Nephron (organoid): ENCODE measurements around the gene GNB5.
"Not testable (repeated sequence)": the region's sequence is repeated elsewhere in the genome, so short reads cannot be mapped to it uniquely, and the experiment has no call there.

Experiments used
- H3K27ac Mint-ChIP-seq, 3 experiments: 2 replicates each; pipeline ENCODE4 v1.8.0; 2020; ENCODE audit warnings: mixed read lengths in 3 of 3, mild to moderate bottlenecking in 2 of 3, moderate library complexity in 1 of 3
- H3K27me3 Mint-ChIP-seq: 2 replicates; pipeline ENCODE4 v1.8.0; 2021; ENCODE audit warnings: low read depth, mild to moderate bottlenecking, moderate library complexity, mixed read lengths
- H3K36me3 Mint-ChIP-seq: 2 replicates; pipeline ENCODE4 v1.8.0; 2020; ENCODE audit warnings: low read depth, mixed read lengths
- H3K4me1 Mint-ChIP-seq: 2 replicates; pipeline ENCODE4 v1.8.0; 2020; ENCODE audit warnings: mixed read lengths
- H3K4me3 Mint-ChIP-seq, 3 experiments: 2 replicates each; pipeline ENCODE4 v1.8.0; 2020; ENCODE audit warnings: mild to moderate bottlenecking in 3 of 3, mixed read lengths in 3 of 3, moderate library complexity in 2 of 3
- H3K9me3 Mint-ChIP-seq: 2 replicates; pipeline ENCODE4 v1.8.0; 2020; ENCODE audit warnings: mixed read lengths
- CTCF ChIP-seq, 3 experiments: fragments of 200-600 bp; sonication (generic); IDR thresholded peaks; one replicate each; pipeline ENCODE4 v1.5.0; 2021; ENCODE audit warnings: antibody characterized with exemption in 3 of 3; ENCODE audit not compliant: unreplicated experiment in 3 of 3

The GNB5 gene

GRCh38 chr15:52085299-52085698, 105.9 kb downstream of the GNB5 start:
- H3K9me3 Mint-ChIP-seq = peaks cover 9% of the 10 kb centered on the region
- peaks cover 7% of the 10 kb centered on the region for H3K36me3 Mint-ChIP-seq
- TF ChIP-seq CTCF (IDR thresholded peaks at IDR 0.05; ENCODE audit: unreplicated experiment in 3 of 3) = no peak
- no peak overlapping the region for H3K27ac Mint-ChIP-seq
- H3K4me1 Mint-ChIP-seq = no peaks in the 10 kb centered on the region
- peaks cover 4% of the 10 kb centered on the region for H3K27me3 Mint-ChIP-seq
- no peak overlapping the region for H3K4me3 Mint-ChIP-seq

- Mint-ChIP-seq H3K4me3 (no peak overlapping the region), H3K4me1 (no peaks in the 10 kb centered on the region), H3K27ac (no peak overlapping the region), H3K9me3 (no peaks in the 10 kb centered on the region), H3K36me3 (no peaks in the 10 kb centered on the region), H3K27me3 (no peaks in the 10 kb centered on the region)
- TF ChIP-seq CTCF (IDR thresholded peaks at IDR 0.05; ENCODE audit: unreplicated experiment in 3 of 3) = no peak
Measured at GRCh38 chr15:52083603-52084002, 107.6 kb downstream of the GNB5 start.

GRCh38 chr15:52083037-52083359, 108.2 kb downstream of the GNB5 start:
- H3K4me1 Mint-ChIP-seq, H3K36me3 Mint-ChIP-seq: not testable (repeated sequence)

GRCh38 chr15:52082197-52083036, 108.8 kb downstream of the GNB5 start:
- Mint-ChIP-seq H3K4me3 (no peak overlapping the region), H3K27me3 (peaks cover 4% of the 10 kb centered on the region), H3K27ac (no peak overlapping the region), H3K36me3 (no peaks in the 10 kb centered on the region), H3K9me3 (no peaks in the 10 kb centered on the region), H3K4me1 (no peaks in the 10 kb centered on the region)
- TF ChIP-seq CTCF (IDR thresholded peaks at IDR 0.05; ENCODE audit: unreplicated experiment in 3 of 3) = no peak

More at GRCh38 chr15:52083037-52083359, 108.2 kb downstream of the GNB5 start:
- H3K9me3 Mint-ChIP-seq, H3K27me3 Mint-ChIP-seq, H3K27ac Mint-ChIP-seq, H3K4me3 Mint-ChIP-seq: not testable (repeated sequence)

- no peak for TF ChIP-seq CTCF (IDR thresholded peaks at IDR 0.05; ENCODE audit: unreplicated experiment in 3 of 3)
- H3K27ac Mint-ChIP-seq = no peak overlapping the region
- no peaks in the 10 kb centered on the region for H3K9me3 Mint-ChIP-seq
- H3K4me1 Mint-ChIP-seq = no peaks in the 10 kb centered on the region
- peaks cover 4% of the 10 kb centered on the region for H3K27me3 Mint-ChIP-seq
- H3K36me3 Mint-ChIP-seq = no peaks in the 10 kb centered on the region
- H3K4me3 Mint-ChIP-seq = no peak overlapping the region
Measured at GRCh38 chr15:52080706-52081392, 110.3 kb downstream of the GNB5 start.

- no peaks in the 10 kb centered on the region for H3K4me1 Mint-ChIP-seq
Measured at GRCh38 chr15:52080031-52080430, 111.2 kb downstream of the GNB5 start.

More at GRCh38 chr15:52080031-52080430, 111.2 kb downstream of the GNB5 start:
- Mint-ChIP-seq H3K9me3 (no peaks in the 10 kb centered on the region), H3K27ac (no peak overlapping the region), H3K36me3 (no peaks in the 10 kb centered on the region), H3K4me3 (no peak overlapping the region), H3K27me3 (peaks cover 4% of the 10 kb centered on the region)
- no peak for TF ChIP-seq CTCF (IDR thresholded peaks at IDR 0.05; ENCODE audit: unreplicated experiment in 3 of 3)
